Measurements from ENCODE around the gene F7.

GRCh38 chr13:113066746-113067145, 38.8 kb upstream of the F7 start:
- TF ChIP-seq L3MBTL2 (conservative IDR thresholded peaks at IDR 0.05): no peak
- TF ChIP-seq, protein P1, sequence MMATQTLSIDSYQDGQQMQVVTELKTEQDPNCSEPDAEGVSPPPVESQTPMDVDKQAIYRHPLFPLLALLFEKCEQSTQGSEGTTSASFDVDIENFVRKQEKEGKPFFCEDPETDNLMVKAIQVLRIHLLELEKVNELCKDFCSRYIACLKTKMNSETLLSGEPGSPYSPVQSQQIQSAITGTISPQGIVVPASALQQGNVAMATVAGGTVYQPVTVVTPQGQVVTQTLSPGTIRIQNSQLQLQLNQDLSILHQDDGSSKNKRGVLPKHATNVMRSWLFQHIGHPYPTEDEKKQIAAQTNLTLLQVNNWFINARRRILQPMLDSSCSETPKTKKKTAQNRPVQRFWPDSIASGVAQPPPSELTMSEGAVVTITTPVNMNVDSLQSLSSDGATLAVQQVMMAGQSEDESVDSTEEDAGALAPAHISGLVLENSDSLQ (IDR thresholded peaks at IDR 0.05): no peak
- TF ChIP-seq FOXM1 (IDR thresholded peaks at IDR 0.05; ENCODE audit: borderline replicate concordance): no peak
- TF ChIP-seq NFRKB (IDR thresholded peaks at IDR 0.05): no peak
- no peak for TF ChIP-seq HDGF (IDR thresholded peaks at IDR 0.05; ENCODE audit: borderline replicate concordance)
- no peak for TF ChIP-seq SUZ12 (IDR thresholded peaks at IDR 0.05)
- no peak for TF ChIP-seq SP1 (IDR thresholded peaks at IDR 0.05)
- no peak for TF ChIP-seq TARDBP (IDR thresholded peaks at IDR 0.05)
- no peak for TF ChIP-seq FOXK2 (IDR thresholded peaks at IDR 0.05)
- no peak for TF ChIP-seq ZNF384 (IDR thresholded peaks at IDR 0.05)
- no peak for TF ChIP-seq LEF1 (IDR thresholded peaks at IDR 0.05; ENCODE audit: borderline replicate concordance)
- no peak for TF ChIP-seq BHLHE40 (IDR thresholded peaks at IDR 0.05; ENCODE audit: borderline replicate concordance)

All from HEK293T (cell line).